ENCODE measurements around the gene UBXN1. TPM values are rescaled to one million over a fixed set of nuclear protein-coding genes. Genes with fewer than 3 reads are reported as not detected.

The UBXN1 gene
- total RNA-seq, 4 donors from 2014 or later: 192 to 277 (median 234) TPM

DNA sequence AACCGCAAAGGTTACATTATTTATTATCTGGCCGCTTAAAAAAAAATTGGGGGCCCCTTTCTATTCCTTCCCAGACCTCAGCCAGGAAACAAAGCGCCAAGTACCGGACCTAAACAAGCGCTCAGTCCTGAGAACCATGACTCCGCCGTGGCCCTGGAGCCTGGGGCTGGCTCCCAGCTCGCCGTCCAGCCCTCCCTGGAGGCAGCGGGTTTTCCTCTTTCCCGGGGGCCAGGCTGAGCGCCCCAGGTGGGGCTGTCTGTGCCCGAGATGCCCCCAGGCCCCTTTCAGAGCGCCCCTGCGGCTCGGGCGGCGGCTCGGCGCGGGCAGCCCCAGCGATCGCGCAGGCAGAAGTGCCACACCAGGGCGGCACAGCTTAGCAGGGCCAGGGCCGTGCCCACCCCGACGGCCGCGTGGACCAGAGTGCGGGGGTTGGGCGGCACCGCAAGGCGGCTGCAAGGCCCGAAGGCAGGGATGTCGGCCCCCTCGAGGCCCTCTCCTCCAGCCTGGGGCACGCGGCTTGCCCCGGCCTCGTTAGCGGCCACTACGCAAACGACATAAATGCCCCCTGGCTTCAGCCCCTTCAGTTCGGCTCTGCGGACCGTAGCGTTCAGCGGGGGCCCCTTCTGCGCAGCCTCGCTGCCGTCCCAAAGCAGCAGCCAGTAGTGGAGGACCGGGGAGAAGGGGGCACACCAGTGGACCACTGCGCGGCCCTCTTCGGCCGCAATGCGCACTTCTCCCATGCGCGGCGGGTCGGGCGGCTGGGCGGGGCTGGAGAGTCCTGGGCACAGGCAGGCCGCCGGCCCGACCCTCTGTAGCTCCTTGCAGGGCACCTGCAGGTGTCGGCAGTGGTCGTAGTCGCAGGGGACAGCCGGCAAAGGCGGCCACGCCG, 8.9 kb upstream of the UBXN1 start:
- TF ChIP-seq, protein P1, sequence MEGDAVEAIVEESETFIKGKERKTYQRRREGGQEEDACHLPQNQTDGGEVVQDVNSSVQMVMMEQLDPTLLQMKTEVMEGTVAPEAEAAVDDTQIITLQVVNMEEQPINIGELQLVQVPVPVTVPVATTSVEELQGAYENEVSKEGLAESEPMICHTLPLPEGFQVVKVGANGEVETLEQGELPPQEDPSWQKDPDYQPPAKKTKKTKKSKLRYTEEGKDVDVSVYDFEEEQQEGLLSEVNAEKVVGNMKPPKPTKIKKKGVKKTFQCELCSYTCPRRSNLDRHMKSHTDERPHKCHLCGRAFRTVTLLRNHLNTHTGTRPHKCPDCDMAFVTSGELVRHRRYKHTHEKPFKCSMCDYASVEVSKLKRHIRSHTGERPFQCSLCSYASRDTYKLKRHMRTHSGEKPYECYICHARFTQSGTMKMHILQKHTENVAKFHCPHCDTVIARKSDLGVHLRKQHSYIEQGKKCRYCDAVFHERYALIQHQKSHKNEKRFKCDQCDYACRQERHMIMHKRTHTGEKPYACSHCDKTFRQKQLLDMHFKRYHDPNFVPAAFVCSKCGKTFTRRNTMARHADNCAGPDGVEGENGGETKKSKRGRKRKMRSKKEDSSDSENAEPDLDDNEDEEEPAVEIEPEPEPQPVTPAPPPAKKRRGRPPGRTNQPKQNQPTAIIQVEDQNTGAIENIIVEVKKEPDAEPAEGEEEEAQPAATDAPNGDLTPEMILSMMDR (IDR thresholded peaks at IDR 0.05): no peak
- no peak for TF ChIP-seq POLR2AphosphoS5 (IDR thresholded peaks at IDR 0.05)
- TF ChIP-seq POLR2A (IDR thresholded peaks at IDR 0.05; ENCODE audit: low read depth): no peak
- no peak for TF ChIP-seq EP300 (IDR thresholded peaks at IDR 0.05)
- peak overlapping the region; percentile 57 to 80 (median 72) for H3K27ac ChIP-seq (replicated peaks in 1 of 4)

DNA sequence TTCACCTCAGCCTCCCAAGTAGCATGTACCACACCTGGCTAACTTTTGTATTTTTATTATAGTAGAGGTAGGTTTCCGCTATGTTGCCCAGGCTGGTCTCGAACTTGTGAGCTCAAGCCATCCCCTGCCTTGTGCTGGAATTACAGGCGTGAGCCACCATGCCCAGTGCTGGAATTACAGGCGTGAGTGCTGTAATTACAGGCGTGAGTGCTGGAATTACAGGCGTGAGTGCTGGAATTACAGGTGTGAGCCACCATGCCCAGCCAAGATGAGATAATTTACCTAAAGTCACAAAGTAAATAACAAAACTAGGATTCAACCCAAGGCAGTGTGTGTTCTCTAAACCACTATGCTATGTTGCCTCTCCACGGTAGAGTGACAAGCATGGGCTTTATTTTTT, 3.6 kb upstream of the UBXN1 start:
- DNase-seq (ENCODE audit: extremely low spot score): no peak
- no peaks in the 10 kb centered on the region for H3K9me3 ChIP-seq
- H3K27ac ChIP-seq (replicated peaks in 1 of 4): no peak overlapping the region
- intact Hi-C loops (cut with DNase I): no loop called here
- peaks cover under 1 to 8% (median 1%) of the 10 kb centered on the region in 4 donors for H3K27me3 ChIP-seq
- peaks cover 4 to 8% (median 5%) of the 10 kb centered on the region in 4 donors for H3K36me3 ChIP-seq
- 96% methylated on average over 7 of the region's 7 CpGs for WGBS
- H3K4me1 ChIP-seq: peaks cover 23 to 37% (median 31%) of the 10 kb centered on the region in 4 donors
- no peak for TF ChIP-seq POLR2AphosphoS5 (IDR thresholded peaks at IDR 0.05)
- no peak for TF ChIP-seq EP300 (IDR thresholded peaks at IDR 0.05)
- TF ChIP-seq POLR2A (IDR thresholded peaks at IDR 0.05; ENCODE audit: low read depth): no peak
- TF ChIP-seq, protein P1 (IDR thresholded peaks at IDR 0.05): no peak
- H3K4me3 ChIP-seq: no peak overlapping the region

More for the DNA sequence above, 8.9 kb upstream of the UBXN1 start:
- peaks cover 3 to 20% (median 8%) of the 10 kb centered on the region in 4 donors for H3K27me3 ChIP-seq
- peaks cover 7 to 34% (median 28%) of the 10 kb centered on the region in 4 donors for H3K4me1 ChIP-seq
- WGBS: 55% methylated on average over 20 of the region's 74 CpGs
- peak overlapping the region; percentile 47 to 57 (median 50) for H3K4me3 ChIP-seq
- H3K9me3 ChIP-seq: no peaks in the 10 kb centered on the region
- no peak for DNase-seq (ENCODE audit: extremely low spot score)
- intact Hi-C loops (cut with DNase I): no loop called here
- peaks cover 9 to 31% (median 29%) of the 10 kb centered on the region in 4 donors for H3K36me3 ChIP-seq

DNA sequence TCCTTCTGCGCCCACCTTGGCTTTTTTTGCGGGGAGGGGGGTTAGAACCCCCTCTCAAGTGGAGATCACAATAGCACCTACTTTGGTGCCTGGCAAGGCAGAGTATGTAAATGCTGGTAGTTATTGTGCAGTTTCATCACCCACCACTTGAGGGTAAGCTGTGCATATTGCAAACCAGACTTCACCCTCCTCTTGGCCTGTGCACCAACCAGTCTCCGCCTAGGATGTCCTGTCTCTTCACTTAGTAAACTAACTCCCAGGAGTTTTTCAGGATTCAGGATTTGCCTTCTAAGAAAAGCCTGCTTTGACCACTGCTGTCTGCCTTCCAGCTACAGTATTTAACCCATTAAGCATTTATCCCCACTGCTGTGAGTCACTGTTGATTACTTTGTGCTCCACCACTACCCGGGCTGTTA, 2.0 kb upstream of the UBXN1 start:
- peak overlapping the region; percentile 31 to 94 (median 88) for H3K27ac ChIP-seq (replicated peaks in 1 of 4)

DNA sequence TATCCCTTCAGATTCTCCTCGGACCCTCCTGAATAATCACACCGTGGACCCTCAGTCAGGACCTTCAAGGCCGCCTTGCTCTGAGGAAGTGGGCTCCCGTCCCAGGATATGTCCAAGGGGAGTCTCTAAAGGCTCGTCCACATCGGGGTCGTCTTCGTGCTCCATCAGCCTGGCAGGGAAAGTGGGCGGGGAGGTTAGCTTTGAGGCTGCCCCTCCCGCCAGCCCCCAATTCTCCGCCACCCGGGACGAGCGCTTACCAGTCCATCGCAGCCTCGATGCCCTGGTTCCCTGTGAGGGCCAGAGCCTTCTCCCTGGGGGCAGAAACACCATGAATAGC, 472 bp downstream of the UBXN1 start:
- 8% methylated on average over 4 of the region's 16 CpGs for WGBS
- Histone ChIP-seq H3K27me3 (no peaks in the 10 kb centered on the region), H3K9me3 (no peaks in the 10 kb centered on the region), H3K4me1 (peaks cover 26 to 53% (median 41%) of the 10 kb centered on the region in 4 donors), H3K36me3 (peaks cover 20 to 45% (median 43%) of the 10 kb centered on the region in 4 donors), H3K4me3 (peak overlapping the region; percentile 85 to 99 (median 90)), H3K27ac (replicated peaks in 1 of 4) (peak overlapping the region; percentile 85 to 96 (median 93))
- no peak for DNase-seq (ENCODE audit: extremely low spot score)
- TF ChIP-seq POLR2AphosphoS5 (IDR thresholded peaks at IDR 0.05): no peak
- no peak for TF ChIP-seq POLR2A (IDR thresholded peaks at IDR 0.05; ENCODE audit: low read depth)
- TF ChIP-seq EP300 (IDR thresholded peaks at IDR 0.05): no peak
- TF ChIP-seq, protein P1 (IDR thresholded peaks at IDR 0.05): no peak
- intact Hi-C loops (cut with DNase I): no loop called here

More for the DNA sequence above, 2.0 kb upstream of the UBXN1 start:
- Histone ChIP-seq H3K36me3 (peaks cover 17 to 24% (median 22%) of the 10 kb centered on the region in 4 donors), H3K27me3 (no peaks in the 10 kb centered on the region), H3K4me3 (no peak overlapping the region), H3K9me3 (no peaks in the 10 kb centered on the region), H3K4me1 (peaks cover 26 to 45% (median 38%) of the 10 kb centered on the region in 4 donors)
- intact Hi-C loops (cut with DNase I): no loop called here
- no peak for DNase-seq (ENCODE audit: extremely low spot score)
- TF ChIP-seq, protein P1 (IDR thresholded peaks at IDR 0.05): peak; percentile 24 to 52 (median 39)
- TF ChIP-seq EP300 (IDR thresholded peaks at IDR 0.05): no peak
- 45% methylated on average over 4 of the region's 4 CpGs for WGBS
